Naive thymus-derived CD4-positive, alpha-beta T cell (primary cell): ENCODE data around the gene TOX2. TPM values are rescaled to one million over a fixed set of nuclear protein-coding genes. Genes with fewer than 3 reads are reported as not detected.

ENCODE experiments used
- ATAC-seq: fragments of 150-1000 bp; cut with Tn5 transposase; 2 replicates; pipeline ENCODE4 v1.10.0; 2021; ENCODE audit warnings: mild to moderate bottlenecking, moderate library complexity
- CTCF ChIA-PET: fragments of 350-600 bp; sonication (Branson Sonifier 250); formaldehyde crosslinking; loops from one replicate; lab custom pipeline; 2021; ENCODE audit warnings: antibody characterized with exemption; lab: Charles Lee
- POLR2A ChIA-PET: fragments of 350-600 bp; sonication (Branson Sonifier 250); formaldehyde crosslinking; loops from one replicate; lab custom pipeline; 2021; ENCODE audit warnings: antibody characterized with exemption, inconsistent platforms; lab: Charles Lee
- DNase-seq, 9 donors: peaks; one replicate each; pipeline versions ENCODE4 v3.0.0 to v3.0.0-alpha.2; 2020 to 2022; ENCODE audit warnings: mixed read lengths in 1 of 9
- H3K27ac ChIP-seq: one replicate; pipeline ENCODE4 v1.7.0; 2013; ENCODE audit warnings: mild to moderate bottlenecking, low read depth, low read length, moderate library complexity
- H3K27me3 ChIP-seq, 2 donors: one replicate each; pipeline ENCODE4 v1.7.0; 2013; ENCODE audit warnings: low read length in 2 of 2, mild to moderate bottlenecking in 2 of 2, moderate library complexity in 2 of 2; ENCODE audit not compliant: control insufficient read depth in 2 of 2, insufficient read depth in 2 of 2
- H3K36me3 ChIP-seq, 3 experiments: 1 replicate in 2 of 3; 2 replicates in 1 of 3; pipeline ENCODE4 v1.7.0; 2013; ENCODE audit warnings: low read length in 3 of 3, mild to moderate bottlenecking in 3 of 3, moderate library complexity in 1 of 3; ENCODE audit not compliant: insufficient read depth in 3 of 3, control insufficient read depth in 2 of 3
- H3K4me1 ChIP-seq, 2 donors: one replicate each; pipeline ENCODE4 v1.7.0; 2013; ENCODE audit warnings: low read length in 2 of 2, mild to moderate bottlenecking in 2 of 2, moderate library complexity in 1 of 2; ENCODE audit not compliant: control insufficient read depth in 2 of 2, insufficient read depth in 2 of 2
- H3K4me3 ChIP-seq: 2 replicates; pipeline ENCODE4 v1.7.0; 2013; ENCODE audit warnings: mild to moderate bottlenecking, low read length
- H3K9me3 ChIP-seq, 3 experiments: 1 replicate in 2 of 3; 2 replicates in 1 of 3; pipeline ENCODE4 v1.7.0; 2013; ENCODE audit warnings: low read length in 3 of 3; ENCODE audit not compliant: control insufficient read depth in 2 of 3
- H3K27ac Mint-ChIP-seq, 9 donors: one replicate each; pipeline ENCODE4 v1.8.0; 2020 to 2022; ENCODE audit warnings: mixed read lengths in 9 of 9, mild to moderate bottlenecking in 8 of 9, moderate library complexity in 5 of 9, inconsistent platforms in 2 of 9
- H3K27me3 Mint-ChIP-seq, 5 donors: one replicate each; pipeline ENCODE4 v1.8.0; 2021 to 2022; ENCODE audit warnings: mixed read lengths in 5 of 5, mild to moderate bottlenecking in 1 of 5
- H3K36me3 Mint-ChIP-seq, 5 donors: one replicate each; pipeline ENCODE4 v1.8.0; 2020 to 2022; ENCODE audit warnings: mixed read lengths in 5 of 5, mild to moderate bottlenecking in 3 of 5, inconsistent platforms in 1 of 5
- H3K4me1 Mint-ChIP-seq, 7 donors: one replicate each; pipeline ENCODE4 v1.8.0; 2020 to 2022; ENCODE audit warnings: mixed read lengths in 7 of 7, mild to moderate bottlenecking in 3 of 7, inconsistent platforms in 1 of 7
- H3K4me3 Mint-ChIP-seq, 10 donors: one replicate each; pipeline ENCODE4 v1.8.0; 2020 to 2022; ENCODE audit warnings: mild to moderate bottlenecking in 10 of 10, mixed read lengths in 10 of 10, moderate library complexity in 6 of 10, inconsistent platforms in 2 of 10
- H3K9me3 Mint-ChIP-seq, 11 donors: one replicate each; pipeline ENCODE4 v1.8.0; 2020 to 2022; ENCODE audit warnings: mixed read lengths in 11 of 11, mild to moderate bottlenecking in 4 of 11, inconsistent platforms in 1 of 11, moderate library complexity in 1 of 11
- intact Hi-C, 2 donors: fragments of 100-400 bp; cut with micrococcal nuclease; formaldehyde crosslinking; loops; one replicate each; pipeline ENCODE4 v1.15.1; 2023
- polyA plus RNA-seq, 2 donors: library from polyadenylated mRNA; unstranded; fragments of 300-500 nt; fragmentation: Illumina TruSeq; gene quantifications; one replicate each; pipeline ENCODE4 v1.2.3, GENCODE V29; 2021
- total RNA-seq, 6 experiments: library from RNA in 5 of 6; stranded (reverse) in 5 of 6; gene quantifications; 1 replicate in 5 of 6; 2 replicates in 1 of 6; pipeline ENCODE4 v1.2.3 and lab custom pipeline; 2021 to 2026

The TOX2 gene
- total and polyA plus RNA-seq, 7 experiments from 2014 or later: 0.22 to 7.1 (median 1.5) TPM

DNA sequence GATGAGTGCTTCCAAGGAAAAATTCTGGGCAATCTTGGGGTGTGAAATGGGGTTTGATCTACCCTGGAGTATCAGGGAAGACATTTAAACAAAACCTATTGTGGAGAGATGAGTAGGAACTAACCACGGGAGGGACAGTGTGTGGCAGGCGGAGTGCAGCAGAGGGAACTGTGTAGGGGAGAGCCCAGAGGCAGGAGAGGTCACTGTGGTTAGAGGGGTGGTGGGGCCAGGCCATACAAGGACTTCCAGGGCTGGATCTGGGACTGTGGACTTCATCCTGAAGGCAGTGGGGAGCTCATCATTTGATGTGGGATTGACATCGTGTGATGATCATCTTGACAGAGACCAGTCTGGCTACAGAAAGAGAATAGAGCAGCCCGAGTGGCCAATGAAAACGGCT, 89.0 kb downstream of the TOX2 start:
- ChIA-PET CTCF (interaction anchor here (0.6 kb wide), 1 partner anchor 215 kb away, joined by 3 read pairs; no protein-coding TSS in a partner anchor), POLR2A (no interaction called here)
- no peak overlapping the region for H3K4me3 ChIP-seq

GRCh38 chr20:44004306-44004915, 89.8 kb downstream of the TOX2 start:
- Histone ChIP-seq H3K4me1 (no peaks in the 10 kb centered on the region), H3K9me3 (no peaks in the 10 kb centered on the region), H3K27me3 (no peaks in the 10 kb centered on the region), H3K4me3 (no peak overlapping the region), H3K27ac (no peak overlapping the region), H3K36me3 (no peaks in the 10 kb centered on the region)
- Mint-ChIP-seq H3K27ac (peak overlapping the region in 1 of 9 donors; percentile 41), H3K4me1 (peaks cover 4 to 24% (median 8%) of the 10 kb centered on the region in 7 donors), H3K27me3 (peaks cover 0 to 48% (median 11%) of the 10 kb centered on the region in 5 donors), H3K36me3 (peaks cover 0 to 11% (median 0%) of the 10 kb centered on the region in 5 donors), H3K9me3 (peaks cover 0 to 3% (median 0%) of the 10 kb centered on the region in 11 donors), H3K4me3 (no peak overlapping the region)
- ChIA-PET CTCF (no interaction called here), POLR2A (no interaction called here)
- no peak for ATAC-seq
- DNase-seq: no peak
- intact Hi-C loops: no loop called here

More for the DNA sequence above, 89.0 kb downstream of the TOX2 start:
- Mint-ChIP-seq H3K4me1 (peaks cover 4 to 24% (median 8%) of the 10 kb centered on the region in 7 donors), H3K27ac (no peak overlapping the region), H3K9me3 (peaks cover 0 to 3% (median 0%) of the 10 kb centered on the region in 11 donors), H3K36me3 (peaks cover 0 to 11% (median 0%) of the 10 kb centered on the region in 5 donors), H3K4me3 (no peak overlapping the region), H3K27me3 (peaks cover 0 to 45% (median 11%) of the 10 kb centered on the region in 5 donors)
- ATAC-seq (no peak), DNase-seq (no peak)
- no peaks in the 10 kb centered on the region for H3K27me3 ChIP-seq
- no peak overlapping the region for H3K27ac ChIP-seq
- no peaks in the 10 kb centered on the region for H3K36me3 ChIP-seq
- H3K9me3 ChIP-seq: no peaks in the 10 kb centered on the region
- no peaks in the 10 kb centered on the region for H3K4me1 ChIP-seq
- intact Hi-C loops: no loop called here

GRCh38 chr20:44005661-44006060, 91.0 kb downstream of the TOX2 start:
- DNase-seq (no peak), ATAC-seq (no peak)
- peaks cover 0 to 47% (median under 1%) of the 10 kb centered on the region in 5 donors for H3K27me3 Mint-ChIP-seq
- Histone ChIP-seq H3K27ac (no peak overlapping the region), H3K27me3 (no peaks in the 10 kb centered on the region), H3K4me3 (no peak overlapping the region), H3K9me3 (no peaks in the 10 kb centered on the region), H3K36me3 (no peaks in the 10 kb centered on the region), H3K4me1 (peaks cover 2 to 4% of the 10 kb centered on the region in 2 donors)
- H3K27ac Mint-ChIP-seq: no peak overlapping the region
- no peak overlapping the region for H3K4me3 Mint-ChIP-seq
- no peaks in the 10 kb centered on the region for H3K9me3 Mint-ChIP-seq
- H3K36me3 Mint-ChIP-seq: peaks cover 0 to 3% (median 0%) of the 10 kb centered on the region in 5 donors
- intact Hi-C loops: no loop called here
- H3K4me1 Mint-ChIP-seq: peaks cover 4 to 28% (median 17%) of the 10 kb centered on the region in 7 donors
- ChIA-PET CTCF (no interaction called here), POLR2A (no interaction called here)

- ChIA-PET CTCF (no interaction called here), POLR2A (no interaction called here)
- ATAC-seq: no peak
- H3K27ac Mint-ChIP-seq: no peak overlapping the region
- Histone ChIP-seq H3K36me3 (no peaks in the 10 kb centered on the region), H3K27ac (no peak overlapping the region), H3K4me3 (no peak overlapping the region), H3K4me1 (peaks cover 6 to 8% of the 10 kb centered on the region in 2 donors), H3K27me3 (no peaks in the 10 kb centered on the region), H3K9me3 (no peaks in the 10 kb centered on the region)
- H3K36me3 Mint-ChIP-seq: peaks cover 0 to 2% (median 0%) of the 10 kb centered on the region in 5 donors
- intact Hi-C loops: no loop called here
- no peak overlapping the region for H3K4me3 Mint-ChIP-seq
- peaks cover 0 to 51% (median 5%) of the 10 kb centered on the region in 5 donors for H3K27me3 Mint-ChIP-seq
- no peaks in the 10 kb centered on the region for H3K9me3 Mint-ChIP-seq
- DNase-seq: no peak
- peaks cover 8 to 32% (median 21%) of the 10 kb centered on the region in 7 donors for H3K4me1 Mint-ChIP-seq
Measured at GRCh38 chr20:44006126-44006525, 91.5 kb downstream of the TOX2 start.

DNA sequence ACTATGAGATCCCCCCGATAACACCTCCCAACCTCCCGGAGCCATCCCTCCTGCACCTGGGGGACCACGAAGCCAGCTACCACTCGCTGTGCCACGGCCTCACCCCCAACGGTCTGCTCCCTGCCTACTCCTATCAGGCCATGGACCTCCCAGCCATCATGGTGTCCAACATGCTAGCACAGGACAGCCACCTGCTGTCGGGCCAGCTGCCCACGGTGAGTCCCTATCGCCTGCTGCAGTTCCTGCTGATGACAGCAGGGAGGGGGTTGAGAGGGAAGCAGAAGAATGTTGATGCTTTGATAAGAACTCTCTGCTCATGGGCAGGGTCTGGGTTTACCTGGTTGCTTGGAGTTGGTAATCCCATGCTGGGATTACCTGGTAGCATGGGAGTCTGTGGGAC, 91.9 kb downstream of the TOX2 start:
- CTCF ChIA-PET: no interaction called here
- Histone ChIP-seq H3K4me3 (no peak overlapping the region), H3K4me1 (peaks cover 11 to 13% of the 10 kb centered on the region in 2 donors), H3K36me3 (no peaks in the 10 kb centered on the region), H3K27ac (no peak overlapping the region), H3K27me3 (no peaks in the 10 kb centered on the region), H3K9me3 (no peaks in the 10 kb centered on the region)
- DNase-seq (no peak), ATAC-seq (no peak)
- Mint-ChIP-seq H3K27ac (no peak overlapping the region), H3K4me1 (peaks cover 13 to 35% (median 26%) of the 10 kb centered on the region in 7 donors), H3K27me3 (peaks cover 0 to 54% (median 5%) of the 10 kb centered on the region in 5 donors), H3K36me3 (peaks cover 0 to 2% (median 0%) of the 10 kb centered on the region in 5 donors), H3K9me3 (no peaks in the 10 kb centered on the region), H3K4me3 (no peak overlapping the region)
- intact Hi-C loops: no loop called here
- POLR2A ChIA-PET: no interaction called here

DNA sequence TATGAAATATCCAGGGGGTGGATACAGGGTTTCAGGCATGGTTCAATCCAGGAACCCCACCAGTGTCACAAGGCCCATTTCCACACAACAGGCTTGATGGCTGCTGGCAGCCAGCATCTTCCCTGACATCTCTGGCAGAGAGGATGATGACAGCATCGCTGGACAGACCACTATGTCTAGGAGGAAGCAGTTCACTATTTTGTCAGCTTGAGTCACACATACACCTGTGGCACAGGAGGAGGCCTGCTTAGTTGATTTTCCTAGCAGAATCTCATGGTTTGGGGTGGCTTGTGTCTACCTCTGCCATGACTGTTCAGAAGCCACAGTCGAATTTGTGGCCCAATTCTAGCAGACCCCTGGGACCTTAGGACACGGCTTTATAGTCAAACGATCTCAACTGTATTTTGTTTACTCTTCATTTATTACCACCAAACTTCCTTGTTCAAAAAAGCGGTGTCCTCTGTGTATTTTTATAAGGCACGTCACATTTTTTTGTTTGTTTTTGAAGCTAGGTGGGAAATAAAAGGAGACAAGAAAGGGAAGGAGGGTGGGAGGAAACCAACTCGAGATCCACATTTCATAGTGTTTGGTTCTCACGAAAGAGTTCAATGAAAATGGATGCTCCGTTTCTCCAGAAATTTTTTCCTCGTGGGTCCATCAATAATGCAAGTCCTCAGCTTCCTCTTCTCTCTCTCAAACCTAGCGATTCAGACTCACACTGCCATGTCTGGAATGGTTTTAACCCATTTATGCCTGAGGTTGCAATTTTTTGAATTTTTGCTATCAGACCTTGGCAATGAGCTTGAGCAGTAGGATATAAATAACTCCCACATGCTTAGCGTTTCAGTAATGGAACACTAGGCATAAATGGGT, 94.4 kb downstream of the TOX2 start:
- H3K4me1 ChIP-seq: peaks cover 17 to 22% of the 10 kb centered on the region in 2 donors
- H3K27ac ChIP-seq: no peak overlapping the region
- no peaks in the 10 kb centered on the region for H3K27me3 ChIP-seq
- intact Hi-C loops: no loop called here
- H3K36me3 ChIP-seq: no peaks in the 10 kb centered on the region
- Mint-ChIP-seq H3K27me3 (peaks cover 0 to 52% (median 5%) of the 10 kb centered on the region in 5 donors), H3K4me1 (peaks cover 18 to 39% (median 24%) of the 10 kb centered on the region in 7 donors), H3K4me3 (no peak overlapping the region), H3K36me3 (peaks cover 0 to 2% (median 0%) of the 10 kb centered on the region in 5 donors), H3K9me3 (peaks cover 0 to 2% (median 0%) of the 10 kb centered on the region in 11 donors), H3K27ac (no peak overlapping the region)
- DNase-seq (no peak), ATAC-seq (no peak)
- H3K9me3 ChIP-seq: no peaks in the 10 kb centered on the region
- POLR2A ChIA-PET: interaction anchor here (0.6 kb wide), 1 partner anchor 18 kb away, joined by 3 read pairs; no protein-coding TSS in a partner anchor
- CTCF ChIA-PET: no interaction called here
- H3K4me3 ChIP-seq: no peak overlapping the region
